DMS114 treated with DMSO at 0.1 percent for 48 hours (cell line): Measurements from ENCODE around the gene TAF3.

Source experiments
- DNase-seq: peaks from one replicate; lab custom pipeline; 2025; ENCODE audit not compliant: unreplicated experiment; lab: John Stamatoyannopoulos, UW

Gene TAF3

GRCh38 chr10:7965457-7965856, 147.2 kb downstream of the TAF3 start:
- DNase-seq: no peak

- DNase-seq: no peak
Observed at GRCh38 chr10:7967035-7967434, 148.7 kb downstream of the TAF3 start.

- no peak for DNase-seq
Observed at GRCh38 chr10:7968510-7969112, 150.3 kb downstream of the TAF3 start.

- DNase-seq: no peak
Observed at GRCh38 chr10:7969623-7970022, 151.3 kb downstream of the TAF3 start.

- DNase-seq: no peak
Observed at GRCh38 chr10:7971949-7972348, 153.6 kb downstream of the TAF3 start.

GRCh38 chr10:7972367-7972766, 154.1 kb downstream of the TAF3 start:
- DNase-seq: no peak

- no peak for DNase-seq
Observed at GRCh38 chr10:7980196-7980595, 161.9 kb downstream of the TAF3 start.

- DNase-seq: no peak
Observed at GRCh38 chr10:7982727-7983126, 164.4 kb downstream of the TAF3 start.

- no peak for DNase-seq
Observed at GRCh38 chr10:7984325-7984724, 166.0 kb downstream of the TAF3 start.

GRCh38 chr10:7984896-7985295, 166.6 kb downstream of the TAF3 start:
- DNase-seq: no peak

- no peak for DNase-seq
Observed at GRCh38 chr10:7986851-7987250, 168.5 kb downstream of the TAF3 start.

- DNase-seq: no peak
Observed at GRCh38 chr10:7988989-7989388, 170.7 kb downstream of the TAF3 start.

- DNase-seq: no peak
Observed at GRCh38 chr10:7998831-7999230, 180.5 kb downstream of the TAF3 start.

- no peak for DNase-seq
Observed at GRCh38 chr10:8004469-8005000, 186.2 kb downstream of the TAF3 start.

GRCh38 chr10:8006274-8006999, 188.1 kb downstream of the TAF3 start:
- no peak for DNase-seq

GRCh38 chr10:8009031-8009430, 190.7 kb downstream of the TAF3 start:
- DNase-seq: no peak

GRCh38 chr10:8013006-8013405, 194.7 kb downstream of the TAF3 start:
- DNase-seq: no peak

GRCh38 chr10:8013619-8014018, 195.3 kb downstream of the TAF3 start:
- no peak for DNase-seq

GRCh38 chr10:8014649-8015048, 196.3 kb downstream of the TAF3 start:
- no peak for DNase-seq

GRCh38 chr10:8017277-8017676, 199.0 kb downstream of the TAF3 start:
- no peak for DNase-seq

- no peak for DNase-seq
Observed at GRCh38 chr10:8023321-8023720, 205.0 kb downstream of the TAF3 start.

- no peak for DNase-seq
Observed at GRCh38 chr10:8023851-8024250, 205.5 kb downstream of the TAF3 start.
